ENCODE data around the gene SAMD5. TPM values are rescaled to one million over a fixed set of nuclear protein-coding genes. Genes with fewer than 3 reads are reported as not detected.

SAMD5 gene
- total and polyA plus RNA-seq, 5 experiments from 2014 or later: not detected

GRCh38 chr6:147614501-147614900 lies 106.0 kb downstream of the SAMD5 start:
- POLR2A ChIA-PET: no interaction called here
- no peak for DNase-seq
- H3K36me3 Mint-ChIP-seq: peaks cover 0 to 6% (median 0%) of the 10 kb centered on the region in 3 donors

GRCh38 chr6:147615659-147616456 lies 107.4 kb downstream of the SAMD5 start:
- no peak for ATAC-seq
- Mint-ChIP-seq H3K9me3 (peaks cover 0 to 4% (median 0%) of the 10 kb centered on the region in 9 donors), H3K36me3 (no peaks in the 10 kb centered on the region), H3K27me3 (peaks cover 0 to 7% (median 0%) of the 10 kb centered on the region in 5 donors), H3K4me1 (no peaks in the 10 kb centered on the region), H3K4me3 (no peak overlapping the region), H3K27ac (no peak overlapping the region)
- POLR2A ChIA-PET: no interaction called here
- no peak for DNase-seq

More at GRCh38 chr6:147614501-147614900, 106.0 kb downstream of the SAMD5 start:
- ATAC-seq: no peak
- H3K9me3 Mint-ChIP-seq: peaks cover 0 to 11% (median 0%) of the 10 kb centered on the region in 9 donors
- no peaks in the 10 kb centered on the region for H3K4me1 Mint-ChIP-seq
- no peak overlapping the region for H3K4me3 Mint-ChIP-seq
- no peak overlapping the region for H3K27ac Mint-ChIP-seq
- H3K27me3 Mint-ChIP-seq: peaks cover 0 to 12% (median 0%) of the 10 kb centered on the region in 5 donors

GRCh38 chr6:147617366-147617765 lies 108.9 kb downstream of the SAMD5 start:
- Mint-ChIP-seq H3K4me3 (no peak overlapping the region), H3K4me1 (no peaks in the 10 kb centered on the region), H3K36me3 (no peaks in the 10 kb centered on the region), H3K27me3 (peaks cover 0 to 7% (median 0%) of the 10 kb centered on the region in 5 donors), H3K9me3 (peaks cover 0 to 4% (median 0%) of the 10 kb centered on the region in 9 donors), H3K27ac (no peak overlapping the region)
- ATAC-seq (no peak), DNase-seq (no peak)
- POLR2A ChIA-PET: no interaction called here

GRCh38 chr6:147618457-147618856 lies 110.0 kb downstream of the SAMD5 start:
- DNase-seq (no peak), ATAC-seq (no peak)
- POLR2A ChIA-PET: no interaction called here
- peaks cover 0 to 5% (median 0%) of the 10 kb centered on the region in 5 donors for H3K27me3 Mint-ChIP-seq
- peaks cover 0 to 7% (median 0%) of the 10 kb centered on the region in 9 donors for H3K9me3 Mint-ChIP-seq
- H3K36me3 Mint-ChIP-seq: peaks cover 0 to 3% (median 0%) of the 10 kb centered on the region in 3 donors
- no peak overlapping the region for H3K27ac Mint-ChIP-seq
- H3K4me3 Mint-ChIP-seq: no peak overlapping the region
- H3K4me1 Mint-ChIP-seq: no peaks in the 10 kb centered on the region

GRCh38 chr6:147618927-147619326 lies 110.4 kb downstream of the SAMD5 start:
- POLR2A ChIA-PET: no interaction called here
- DNase-seq: no peak
- Mint-ChIP-seq H3K4me1 (no peaks in the 10 kb centered on the region), H3K9me3 (peaks cover 0 to 9% (median 0%) of the 10 kb centered on the region in 9 donors), H3K27ac (no peak overlapping the region), H3K27me3 (peaks cover 0 to 2% (median 0%) of the 10 kb centered on the region in 5 donors), H3K36me3 (peaks cover 0 to 5% (median 0%) of the 10 kb centered on the region in 3 donors), H3K4me3 (no peak overlapping the region)
- ATAC-seq: no peak

Data from naive thymus-derived CD8-positive, alpha-beta T cell (primary cell).